ENCODE measurements around the gene GOLGA5.

DNA sequence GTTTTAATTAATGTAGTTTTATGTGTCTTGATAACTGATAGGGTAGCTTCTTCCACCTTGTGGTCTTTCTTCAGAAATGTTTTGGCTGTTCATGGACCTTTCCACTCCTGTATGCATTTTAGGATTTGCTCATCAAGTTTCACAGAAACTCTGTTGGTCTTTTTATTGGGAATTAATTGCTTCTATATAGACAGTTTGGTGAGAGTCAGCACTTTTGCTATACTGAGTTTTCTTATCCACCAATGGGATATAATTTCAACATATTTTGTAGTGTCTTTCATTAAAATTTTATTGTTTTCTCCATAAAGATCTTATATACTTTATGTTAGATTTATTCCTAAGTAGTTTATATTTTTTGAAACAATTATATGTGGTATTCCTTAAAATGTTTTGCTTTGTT, 7.8 kb downstream of the GOLGA5 start:
- TF ChIP-seq, protein P1, sequence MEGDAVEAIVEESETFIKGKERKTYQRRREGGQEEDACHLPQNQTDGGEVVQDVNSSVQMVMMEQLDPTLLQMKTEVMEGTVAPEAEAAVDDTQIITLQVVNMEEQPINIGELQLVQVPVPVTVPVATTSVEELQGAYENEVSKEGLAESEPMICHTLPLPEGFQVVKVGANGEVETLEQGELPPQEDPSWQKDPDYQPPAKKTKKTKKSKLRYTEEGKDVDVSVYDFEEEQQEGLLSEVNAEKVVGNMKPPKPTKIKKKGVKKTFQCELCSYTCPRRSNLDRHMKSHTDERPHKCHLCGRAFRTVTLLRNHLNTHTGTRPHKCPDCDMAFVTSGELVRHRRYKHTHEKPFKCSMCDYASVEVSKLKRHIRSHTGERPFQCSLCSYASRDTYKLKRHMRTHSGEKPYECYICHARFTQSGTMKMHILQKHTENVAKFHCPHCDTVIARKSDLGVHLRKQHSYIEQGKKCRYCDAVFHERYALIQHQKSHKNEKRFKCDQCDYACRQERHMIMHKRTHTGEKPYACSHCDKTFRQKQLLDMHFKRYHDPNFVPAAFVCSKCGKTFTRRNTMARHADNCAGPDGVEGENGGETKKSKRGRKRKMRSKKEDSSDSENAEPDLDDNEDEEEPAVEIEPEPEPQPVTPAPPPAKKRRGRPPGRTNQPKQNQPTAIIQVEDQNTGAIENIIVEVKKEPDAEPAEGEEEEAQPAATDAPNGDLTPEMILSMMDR (IDR thresholded peaks at IDR 0.05) = no peak
- no peak for TF ChIP-seq POLR2A (IDR thresholded peaks at IDR 0.05)
